Mesendoderm (in vitro differentiated cells): ENCODE measurements around the gene IFI30.

Experiments
- DNase-seq: peaks from one replicate; pipeline ENCODE4 v3.0.0; 2013
- H2AK5ac ChIP-seq: 2 replicates; pipeline ENCODE4 v1.6.1; 2013; ENCODE audit warnings: low read length, inconsistent platforms
- H2BK120ac ChIP-seq: 2 replicates; pipeline ENCODE4 v1.6.1; 2013; ENCODE audit warnings: low read depth, mild to moderate bottlenecking, low read length, moderate library complexity, mixed read lengths
- H2BK15ac ChIP-seq: replicated peaks from 2 replicates; pipeline ENCODE4 v1.6.1; 2013; ENCODE audit warnings: low read depth, mild to moderate bottlenecking, moderate library complexity
- H2BK5ac ChIP-seq: 2 replicates; pipeline ENCODE4 v1.6.1; 2013; ENCODE audit warnings: low read length, inconsistent platforms
- H3K18ac ChIP-seq: 2 replicates; pipeline ENCODE4 v1.6.1; 2013; ENCODE audit warnings: mild to moderate bottlenecking, low read length, mixed read lengths
- H3K23ac ChIP-seq: one replicate; pipeline ENCODE4 v1.6.1; 2013; ENCODE audit warnings: low read length
- H3K27ac ChIP-seq: 2 replicates; pipeline ENCODE4 v1.5.1; 2013; ENCODE audit warnings: low read depth, mild to moderate bottlenecking, inconsistent platforms, low read length, moderate library complexity
- H3K27me3 ChIP-seq: 2 replicates; pipeline ENCODE4 v1.6.1; 2013; ENCODE audit warnings: low read length, control low read depth, mild to moderate bottlenecking, inconsistent platforms; ENCODE audit not compliant: insufficient read depth, poor library complexity
- H3K36me3 ChIP-seq: 2 replicates; pipeline ENCODE4 v1.6.1; 2013; ENCODE audit warnings: low read length, inconsistent platforms; ENCODE audit not compliant: control insufficient read depth, insufficient read depth
- H3K4ac ChIP-seq: one replicate; pipeline ENCODE4 v1.6.1; 2013; ENCODE audit warnings: low read depth, mild to moderate bottlenecking, low read length, moderate library complexity
- H3K4me1 ChIP-seq: 2 replicates; pipeline ENCODE4 v1.6.1; 2013; ENCODE audit warnings: low read depth, low read length, inconsistent platforms; ENCODE audit not compliant: control insufficient read depth
- H3K4me2 ChIP-seq: 2 replicates; pipeline ENCODE4 v1.6.1; 2013; ENCODE audit warnings: low read length
- H3K4me3 ChIP-seq: 2 replicates; pipeline ENCODE4 v1.5.1; 2013; ENCODE audit warnings: mild to moderate bottlenecking, low read length
- H3K56ac ChIP-seq: one replicate; pipeline ENCODE4 v1.6.1; 2013; ENCODE audit warnings: low read length
- H3K79me1 ChIP-seq: 2 replicates; pipeline ENCODE4 v1.6.1; 2013; ENCODE audit warnings: low read length, inconsistent platforms
- H3K79me2 ChIP-seq: 2 replicates; pipeline ENCODE4 v1.6.1; 2013; ENCODE audit warnings: mild to moderate bottlenecking, low read length; ENCODE audit not compliant: control insufficient read depth, insufficient read depth
- H3K9ac ChIP-seq: 2 replicates; pipeline ENCODE4 v1.6.1; 2013; ENCODE audit warnings: low read length, inconsistent platforms
- H4K5ac ChIP-seq: one replicate; pipeline ENCODE4 v1.6.1; 2013; ENCODE audit warnings: low read length
- H4K8ac ChIP-seq: one replicate; pipeline ENCODE4 v1.6.1; 2013; ENCODE audit warnings: low read depth, mild to moderate bottlenecking, control low read depth, low read length, moderate library complexity
- WGBS: extraction: QIAGEN DNeasy Blood & Tissue Kit; methylation state at CpG from one replicate; pipeline ENCODE4 v1.1.7; 2013; ENCODE audit warnings: low lambda C conversion rate, missing lambda C conversion rate; ENCODE audit not compliant: insufficient coverage; ENCODE audit errors: extremely low coverage; 5-methylcytosine and 5-hydroxymethylcytosine counted together

The IFI30 gene

GRCh38 chr19:18192673-18193387 is 19.2 kb downstream of the IFI30 start, which contains the start of gene MPV17L2:
MPV17L2 (plus strand) TSS chr19:18193218; CDS start chr19:18193282, 64 bp downstream.
- Histone ChIP-seq H3K9ac (peak within 1 kb of the TSS; percentile 88), H3K56ac (peak within 1 kb of the TSS; percentile 89)
- no CpG with 5 or more reads among the region's 74 CpGs for WGBS

GRCh38 chr19:18193388-18194180 is 20.0 kb downstream of the IFI30 start:
- Histone ChIP-seq H3K23ac (peak overlapping the region; percentile 9), H4K8ac (no peak overlapping the region), H4K5ac (no peak overlapping the region), H3K4me1 (peaks cover 5% of the 10 kb centered on the region), H3K56ac (peak overlapping the region; percentile 89), H3K4ac (peak overlapping the region; percentile 17), H3K4me2 (peak overlapping the region; percentile 90), H3K9ac (peak overlapping the region; percentile 88), H3K27me3 (no peaks in the 10 kb centered on the region), H3K36me3 (peaks cover 4% of the 10 kb centered on the region), H2BK5ac (no peak overlapping the region), H3K18ac (peak overlapping the region; percentile 64), H3K4me3 (peak overlapping the region; percentile 85), H2BK120ac (no peak overlapping the region), H3K27ac (peak overlapping the region; percentile 49), H2BK15ac (no peak overlapping the region), H2AK5ac (no peak overlapping the region), H3K79me2 (peaks cover 2% of the 10 kb centered on the region), H3K79me1 (peaks cover 7% of the 10 kb centered on the region)
- peak; percentile 34 for DNase-seq
- no CpG with 5 or more reads among the region's 46 CpGs for WGBS

More at GRCh38 chr19:18192673-18193387, 19.2 kb downstream of the IFI30 start, which contains the start of gene MPV17L2:
- H3K4me1 ChIP-seq, result peaks cover 5% of the 10 kb centered on the region
- H3K27ac ChIP-seq, result peak within 1 kb of the TSS; percentile 49
- peak within 1 kb of the TSS; percentile 17 for H3K4ac ChIP-seq
- peak within 1 kb of the TSS; percentile 9 for H3K23ac ChIP-seq
- peaks cover 7% of the 10 kb centered on the region for H3K79me1 ChIP-seq
- no peak within 1 kb of the TSS for H2AK5ac ChIP-seq
- H3K79me2 ChIP-seq, result peaks cover 2% of the 10 kb centered on the region
- no peak within 1 kb of the TSS for H4K8ac ChIP-seq
- no peak within 1 kb of the TSS for H2BK5ac ChIP-seq
- peak within 1 kb of the TSS; percentile 90 for H3K4me2 ChIP-seq
- H3K36me3 ChIP-seq, result peaks cover 4% of the 10 kb centered on the region
- H3K27me3 ChIP-seq, result no peaks in the 10 kb centered on the region
- H4K5ac ChIP-seq, result no peak within 1 kb of the TSS
- peak within 1 kb of the TSS; percentile 64 for H3K18ac ChIP-seq
- H2BK15ac ChIP-seq, result no peak within 1 kb of the TSS
- DNase-seq, result peak; percentile 100
- no peak within 1 kb of the TSS for H2BK120ac ChIP-seq
- H3K4me3 ChIP-seq, result peak within 1 kb of the TSS; percentile 85

- no peak overlapping the region for H2BK120ac ChIP-seq
- DNase-seq, result no peak
- no peak overlapping the region for H2AK5ac ChIP-seq
- H2BK15ac ChIP-seq, result no peak overlapping the region
- peak overlapping the region; percentile 88 for H3K9ac ChIP-seq
- H4K8ac ChIP-seq, result no peak overlapping the region
- no peak overlapping the region for H3K4me3 ChIP-seq
- no CpG with 5 or more reads among the region's 12 CpGs for WGBS
- no peak overlapping the region for H3K23ac ChIP-seq
- H3K4me2 ChIP-seq, result peak overlapping the region; percentile 90
- peaks cover 2% of the 10 kb centered on the region for H3K79me2 ChIP-seq
- no peak overlapping the region for H4K5ac ChIP-seq
- peaks cover 4% of the 10 kb centered on the region for H3K36me3 ChIP-seq
- no peaks in the 10 kb centered on the region for H3K27me3 ChIP-seq
- H3K27ac ChIP-seq, result no peak overlapping the region
- peaks cover 7% of the 10 kb centered on the region for H3K79me1 ChIP-seq
- H3K4ac ChIP-seq, result no peak overlapping the region
- H3K18ac ChIP-seq, result no peak overlapping the region
- H2BK5ac ChIP-seq, result no peak overlapping the region
- H3K4me1 ChIP-seq, result peaks cover 5% of the 10 kb centered on the region
- H3K56ac ChIP-seq, result peak overlapping the region; percentile 89
These were observed 20.5 kb downstream of the IFI30 start for GRCh38 chr19:18194181-18194530.

GRCh38 chr19:18194554-18195238 is 21.1 kb downstream of the IFI30 start:
- H3K56ac ChIP-seq, result peak overlapping the region; percentile 64
- no peaks in the 10 kb centered on the region for H3K27me3 ChIP-seq
- H2BK120ac ChIP-seq, result no peak overlapping the region
- H2AK5ac ChIP-seq, result no peak overlapping the region
- WGBS, result no CpG with 5 or more reads among the region's 27 CpGs
- H3K9ac ChIP-seq, result peak overlapping the region; percentile 29
- H3K4me2 ChIP-seq, result peak overlapping the region; percentile 90
- no peak overlapping the region for H3K23ac ChIP-seq
- no peak overlapping the region for H3K27ac ChIP-seq
- H3K18ac ChIP-seq, result no peak overlapping the region
- H3K4me3 ChIP-seq, result no peak overlapping the region
- H3K79me2 ChIP-seq, result peaks cover 2% of the 10 kb centered on the region
- no peak overlapping the region for H4K8ac ChIP-seq
- H2BK15ac ChIP-seq, result no peak overlapping the region
- DNase-seq, result peak; percentile 61
- peaks cover 7% of the 10 kb centered on the region for H3K79me1 ChIP-seq
- H3K36me3 ChIP-seq, result peaks cover 4% of the 10 kb centered on the region
- no peak overlapping the region for H4K5ac ChIP-seq
- H3K4me1 ChIP-seq, result peaks cover 5% of the 10 kb centered on the region
- no peak overlapping the region for H3K4ac ChIP-seq
- no peak overlapping the region for H2BK5ac ChIP-seq

DNA sequence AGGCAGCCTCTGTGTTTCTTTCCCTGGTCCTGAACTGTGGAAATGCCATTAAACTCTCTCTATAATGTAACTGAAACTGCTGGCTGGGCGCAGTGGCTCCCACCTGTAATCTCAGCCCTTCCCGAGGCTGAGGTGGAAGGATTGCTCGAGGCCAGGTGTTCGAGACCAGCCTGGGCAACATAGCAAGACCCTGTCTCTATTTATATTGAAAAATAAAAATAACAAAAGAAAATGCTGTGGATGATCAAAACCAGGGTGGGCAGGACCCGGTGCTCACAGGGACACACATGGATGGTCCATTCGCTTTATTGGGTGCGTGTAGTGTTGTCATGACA is 22.9 kb downstream of the IFI30 start:
- Histone ChIP-seq H3K4me1 (peaks cover 5% of the 10 kb centered on the region), H3K23ac (no peak overlapping the region), H4K5ac (no peak overlapping the region), H3K4ac (no peak overlapping the region), H3K9ac (no peak overlapping the region), H3K79me1 (peaks cover 7% of the 10 kb centered on the region), H2BK120ac (no peak overlapping the region), H3K4me3 (no peak overlapping the region), H3K18ac (no peak overlapping the region), H2BK15ac (no peak overlapping the region), H2BK5ac (no peak overlapping the region), H3K56ac (no peak overlapping the region), H3K27ac (no peak overlapping the region), H3K79me2 (peaks cover 2% of the 10 kb centered on the region), H4K8ac (no peak overlapping the region), H2AK5ac (no peak overlapping the region), H3K36me3 (peaks cover 4% of the 10 kb centered on the region), H3K4me2 (no peak overlapping the region), H3K27me3 (no peaks in the 10 kb centered on the region)
- no peak for DNase-seq
- WGBS, result no CpG with 5 or more reads among the region's 7 CpGs
